GM11168 (cell line): ENCODE data around the gene ACADVL.
"Not testable (repeated sequence)": the region's sequence is repeated elsewhere in the genome, so short reads cannot be mapped to it uniquely, and the experiment has no call there.

ENCODE experiments used
- in situ Hi-C: fragments of 300-500 bp; cut with MboI; formaldehyde crosslinking; loops from one replicate; pipeline ENCODE4 v1.12.0; 2022; ENCODE audit warnings: low sequenced_read_pairs; ENCODE audit not compliant: unreplicated experiment

Gene ACADVL

DNA sequence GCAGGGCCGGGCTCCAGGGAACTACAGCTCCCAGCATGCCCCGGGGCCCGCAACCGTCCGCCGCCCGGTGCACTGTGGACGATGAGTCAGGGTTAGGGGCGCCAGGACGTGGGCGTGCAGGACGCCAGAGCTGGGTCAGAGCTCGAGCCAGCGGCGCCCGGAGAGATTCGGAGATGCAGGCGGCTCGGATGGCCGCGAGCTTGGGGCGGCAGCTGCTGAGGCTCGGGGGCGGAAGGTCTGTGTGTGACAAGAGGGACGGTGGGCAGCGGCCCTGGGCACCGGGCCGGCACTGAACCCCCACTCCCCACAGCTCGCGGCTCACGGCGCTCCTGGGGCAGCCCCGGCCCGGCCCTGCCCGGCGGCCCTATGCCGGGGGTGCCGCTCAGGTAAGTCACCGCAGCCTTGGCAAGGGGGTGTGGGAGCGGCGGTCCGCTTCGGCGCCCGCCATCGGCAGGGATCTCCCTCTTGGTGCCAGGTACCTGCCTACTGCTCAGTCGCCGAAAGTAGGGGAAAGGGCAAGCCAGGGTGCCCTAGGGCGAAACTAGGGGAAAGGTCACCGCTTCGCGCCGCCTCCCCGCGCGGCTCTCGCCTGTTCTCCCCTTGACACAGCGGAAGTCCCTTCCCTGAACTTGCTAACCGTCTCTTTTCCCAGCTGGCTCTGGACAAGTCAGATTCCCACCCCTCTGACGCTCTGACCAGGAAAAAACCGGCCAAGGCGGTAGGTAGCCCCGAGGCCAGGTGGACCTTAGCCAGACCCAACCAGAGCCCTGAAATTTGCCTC is at the start of gene ACADVL, which contains the start of gene DLG4:
Gene ACADVL (plus strand): TSS at position 127 of the 781 bp plus-strand sequence. CDS start 47 bp downstream, at position 174.
Gene DLG4 (minus strand): TSS at position 25 of the 781 bp plus-strand sequence.
- in situ Hi-C loops = no loop called here

DNA sequence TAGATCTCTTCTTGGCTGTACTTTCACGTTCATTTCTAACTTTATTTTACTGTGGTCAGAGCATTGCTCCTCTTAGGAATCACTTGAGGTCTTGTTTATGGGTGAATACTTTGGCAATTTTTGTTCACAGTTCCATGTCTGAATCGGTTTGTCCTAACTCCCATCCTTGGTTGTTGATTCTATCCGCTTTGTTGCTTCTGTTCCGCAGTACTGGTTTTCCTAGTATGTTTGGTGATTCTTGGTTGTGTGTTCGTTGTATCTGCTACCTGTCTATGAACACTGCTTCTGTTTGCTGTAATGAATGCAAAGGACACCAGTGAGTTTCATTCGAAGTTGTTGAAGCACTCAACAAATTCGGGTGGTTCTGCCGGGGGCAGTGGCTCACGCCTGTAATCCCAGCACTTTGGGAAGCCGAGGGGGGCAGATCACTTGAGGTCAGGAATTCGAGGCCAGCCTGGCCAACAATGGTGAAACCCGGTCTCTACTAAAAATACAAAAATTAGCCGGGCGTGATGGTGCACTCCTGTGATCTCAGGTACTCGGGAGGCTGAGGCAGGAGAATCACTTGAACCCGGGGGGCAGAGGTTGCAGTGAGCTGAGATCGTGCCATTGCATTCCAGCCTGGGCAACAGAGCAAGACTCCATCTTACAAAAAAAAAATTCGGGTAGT is 47.1 kb upstream of the ACADVL start:
- in situ Hi-C loops = not testable (repeated sequence)

DNA sequence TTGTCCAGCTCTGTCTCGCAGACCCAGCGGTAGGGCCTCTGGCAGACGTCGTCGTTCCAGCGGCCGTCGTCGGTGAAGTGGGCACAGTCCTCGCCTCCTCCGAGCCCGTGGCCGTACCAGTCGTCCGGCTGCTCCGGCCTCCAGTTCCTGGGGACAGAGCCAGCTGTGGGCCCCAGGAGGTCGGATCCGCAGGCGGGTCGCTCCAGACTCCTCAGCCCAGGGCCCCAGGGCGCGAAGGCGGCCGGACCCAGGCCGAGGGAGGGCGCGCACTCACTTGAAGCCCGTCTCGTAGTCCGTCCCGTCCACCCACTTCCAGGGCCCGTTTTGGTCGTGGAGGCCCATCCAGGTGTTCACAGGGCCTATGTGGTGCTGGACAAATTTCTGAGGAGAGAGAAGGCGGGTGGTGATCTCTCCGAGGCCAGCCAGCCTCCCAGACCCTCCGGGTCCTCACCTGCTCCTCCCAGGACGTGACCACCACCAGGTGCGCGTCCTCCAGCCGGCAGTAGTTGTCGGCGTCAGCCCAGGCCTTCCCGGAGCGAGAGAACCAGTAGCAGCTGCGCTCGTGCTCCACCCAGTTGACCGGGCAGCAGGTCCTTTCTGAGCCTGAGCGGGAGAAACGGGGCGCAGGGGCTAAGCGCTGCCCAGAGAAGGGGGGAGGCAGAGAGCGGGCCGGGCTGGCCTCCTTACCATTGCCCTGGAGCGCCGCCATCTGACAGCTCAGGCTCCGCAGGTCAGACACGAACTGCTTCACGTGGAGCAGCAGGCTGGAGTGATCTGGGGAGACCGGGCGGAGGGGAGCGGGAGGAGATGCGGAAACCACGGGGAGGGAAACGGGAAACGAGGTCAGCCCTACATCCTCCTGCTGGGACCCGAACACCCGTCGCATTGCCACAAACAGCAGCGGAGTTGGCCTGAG is 45.8 kb upstream of the ACADVL start:
- in situ Hi-C loops = no loop called here

DNA sequence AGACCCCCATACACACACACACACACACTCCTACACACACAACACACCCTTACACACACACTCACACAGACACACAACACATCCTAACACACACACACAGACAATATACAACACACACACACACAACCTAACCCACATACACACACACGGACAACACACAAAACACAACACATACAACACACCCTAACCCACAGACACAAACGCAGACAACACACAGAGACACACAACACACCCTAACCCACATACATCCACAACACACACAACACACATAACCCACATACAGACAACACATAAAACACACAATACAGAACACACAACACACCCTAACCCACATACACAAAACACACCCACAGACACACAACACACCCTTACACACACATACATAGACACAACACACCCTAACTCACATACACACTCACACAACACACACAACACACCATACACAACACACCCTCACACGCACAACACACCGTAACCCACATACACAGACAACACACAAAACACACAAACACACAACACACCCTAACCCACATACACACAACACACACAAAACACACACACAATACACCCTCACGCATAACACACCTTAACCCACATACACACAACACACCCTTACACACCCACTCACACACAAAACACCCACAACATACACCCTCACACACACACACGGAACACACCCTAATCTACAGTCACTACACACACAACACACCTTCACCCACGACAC is 45.0 kb upstream of the ACADVL start:
- in situ Hi-C loops = no loop called here

DNA sequence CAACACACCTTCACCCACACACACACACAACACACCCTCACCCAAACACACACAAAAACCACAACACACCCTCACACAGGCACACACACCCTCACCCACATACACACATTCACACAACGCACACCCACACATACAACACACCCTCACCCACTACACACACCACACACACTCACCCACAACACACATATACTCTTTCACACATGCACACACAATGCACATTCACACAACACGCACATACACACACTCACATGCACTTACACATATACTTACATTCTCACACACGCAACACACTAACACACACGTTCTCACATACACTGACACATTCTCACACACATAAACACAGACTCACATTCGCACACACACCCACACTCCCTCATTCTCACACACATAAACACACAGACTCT is 44.4 kb upstream of the ACADVL start:
- in situ Hi-C loops = no loop called here

DNA sequence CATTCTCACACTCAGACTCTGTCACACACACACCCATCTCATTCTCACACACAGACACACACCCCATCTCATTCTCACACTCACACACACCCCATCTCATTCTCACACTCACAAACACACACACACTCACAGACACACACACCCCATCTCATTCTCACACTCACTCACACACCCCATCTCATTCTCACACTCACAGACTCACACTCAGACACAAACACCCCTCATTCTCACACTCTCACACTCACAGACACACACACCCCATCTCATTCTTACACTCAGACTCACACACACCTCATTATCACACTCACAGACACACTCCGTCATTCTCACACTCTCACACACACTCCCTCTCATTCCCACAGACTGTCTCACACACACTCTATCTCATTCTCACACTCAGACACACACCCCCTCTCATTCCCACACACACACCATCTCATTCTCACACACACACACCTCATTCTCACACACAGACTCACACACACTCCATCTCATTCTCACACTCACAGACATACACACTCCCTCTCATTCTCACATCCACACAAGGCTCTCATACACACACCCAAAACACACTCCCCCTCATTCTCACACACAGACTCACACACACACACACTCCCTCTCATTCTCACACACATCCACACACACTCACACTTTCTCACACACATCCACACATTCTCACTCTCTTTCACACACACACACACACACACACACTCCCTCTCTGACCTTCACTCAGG is 43.5 kb upstream of the ACADVL start:
- in situ Hi-C loops = no loop called here

- in situ Hi-C loops = no loop called here
Observed at GRCh38 chr17:7176841-7177190, 42.9 kb upstream of the ACADVL start.

GRCh38 chr17:7177191-7177953 is 42.4 kb upstream of the ACADVL start:
- in situ Hi-C loops = no loop called here

DNA sequence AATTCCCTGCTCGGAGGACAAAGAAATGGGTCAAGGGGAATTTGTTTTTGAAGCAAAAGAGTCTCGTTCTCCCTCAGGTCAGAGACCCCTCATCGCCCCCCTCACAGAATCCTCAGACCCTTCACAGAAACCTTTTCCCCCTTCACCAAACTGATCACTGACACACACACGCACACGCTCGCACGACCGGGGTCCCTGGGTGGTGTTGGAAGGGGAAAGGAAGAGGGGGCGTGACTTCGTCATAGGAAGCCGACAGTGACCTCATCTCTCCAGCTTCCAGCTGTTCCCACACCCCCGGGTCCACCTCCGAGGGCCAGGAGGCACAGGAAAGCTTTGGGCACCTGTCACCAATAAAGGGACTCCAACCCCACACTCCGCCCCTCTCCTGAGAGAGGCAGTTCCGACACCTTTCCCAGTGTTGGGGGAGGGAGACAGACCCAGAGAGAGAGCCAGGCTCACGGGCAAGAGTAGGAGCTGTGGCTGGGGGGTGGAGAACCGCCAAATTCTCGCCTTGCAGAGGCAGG is 41.7 kb upstream of the ACADVL start:
- in situ Hi-C loops = no loop called here

DNA sequence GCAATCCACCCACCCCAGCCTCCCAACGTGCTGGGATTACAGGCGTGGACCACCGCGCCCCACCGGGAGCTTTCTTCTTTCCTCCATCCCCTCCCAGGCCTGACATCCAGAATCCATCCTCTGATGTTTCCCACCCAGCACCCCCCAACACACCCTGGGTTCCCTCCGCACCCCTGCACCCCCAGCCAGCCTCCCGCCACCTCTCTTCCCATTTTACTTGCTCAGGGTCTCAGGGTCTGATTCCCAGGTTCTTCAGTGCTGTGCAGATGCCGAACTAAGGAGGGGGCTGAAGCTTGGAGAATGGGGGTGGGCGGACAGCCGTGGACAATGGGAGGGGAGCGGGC is 40.8 kb upstream of the ACADVL start:
- in situ Hi-C loops = no loop called here

DNA sequence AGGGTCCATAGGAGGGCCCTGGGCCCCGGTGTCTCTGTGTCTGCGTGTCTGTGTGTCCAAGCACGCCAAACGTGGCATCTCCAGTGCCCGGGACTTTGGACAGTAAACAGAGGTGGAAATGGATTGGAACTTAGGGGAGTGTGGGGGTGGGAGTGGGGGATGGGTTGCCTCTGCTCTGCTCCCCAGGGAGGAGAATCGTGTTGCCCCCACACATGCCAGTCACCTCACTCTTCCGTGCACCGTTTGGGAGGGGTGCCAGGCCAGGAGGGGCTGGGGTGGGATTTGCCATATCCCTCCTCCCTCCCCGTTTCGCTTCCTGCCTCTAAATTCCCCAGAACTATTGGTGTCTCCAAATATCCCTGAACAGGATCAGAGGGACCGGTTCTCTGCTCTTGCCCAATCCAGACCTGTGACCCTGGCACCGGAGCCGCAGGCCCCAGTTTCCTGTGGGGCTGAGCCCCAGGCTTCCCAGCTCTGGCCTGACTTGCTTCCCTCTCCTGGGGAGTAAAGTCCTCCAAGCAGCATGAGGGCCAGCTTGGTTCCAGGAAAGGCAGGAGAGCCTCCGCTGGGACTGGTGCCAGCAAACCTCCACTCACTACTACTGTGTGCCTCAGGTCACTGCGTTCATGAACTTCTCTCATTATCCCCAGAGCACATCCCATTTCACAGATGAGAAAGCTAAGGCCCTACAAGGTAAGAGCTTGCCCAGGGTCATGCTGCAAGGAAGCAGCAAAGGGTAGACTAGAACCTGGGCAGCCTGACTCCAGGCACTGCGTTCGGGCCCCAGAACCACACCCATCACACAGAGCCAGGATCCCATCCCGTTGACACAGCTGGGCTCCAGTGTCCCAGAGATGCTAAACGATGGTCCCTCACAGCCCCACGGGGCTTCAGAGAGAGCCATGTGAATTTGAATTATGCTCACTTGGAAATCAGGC is 40.2 kb upstream of the ACADVL start, which contains the start of gene ASGR1:
Gene ASGR1 (minus strand): TSS at position 54 of the 938 bp plus-strand sequence. CDS start 807 bp downstream, outside the sequence.
- in situ Hi-C loops = no loop called here

DNA sequence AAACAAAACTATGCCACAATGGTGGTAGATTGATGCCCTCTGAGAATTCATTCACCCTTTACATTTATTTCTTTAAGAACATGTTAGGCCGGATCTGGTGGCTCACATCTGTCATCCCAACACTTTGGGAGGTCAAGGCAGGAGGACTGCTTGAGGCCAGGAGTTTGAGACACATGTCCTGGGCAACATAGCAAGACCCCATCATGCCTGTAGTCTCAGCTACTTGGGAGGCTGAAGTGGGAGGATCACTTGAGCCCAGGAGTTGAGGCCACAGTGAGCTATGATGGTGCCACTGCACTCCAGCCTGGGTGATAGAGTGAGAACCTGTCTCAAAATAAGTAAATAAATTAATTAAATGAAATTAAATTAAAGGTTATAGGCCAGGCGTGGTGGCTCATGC is 37.6 kb upstream of the ACADVL start:
- in situ Hi-C loops = not testable (repeated sequence)

DNA sequence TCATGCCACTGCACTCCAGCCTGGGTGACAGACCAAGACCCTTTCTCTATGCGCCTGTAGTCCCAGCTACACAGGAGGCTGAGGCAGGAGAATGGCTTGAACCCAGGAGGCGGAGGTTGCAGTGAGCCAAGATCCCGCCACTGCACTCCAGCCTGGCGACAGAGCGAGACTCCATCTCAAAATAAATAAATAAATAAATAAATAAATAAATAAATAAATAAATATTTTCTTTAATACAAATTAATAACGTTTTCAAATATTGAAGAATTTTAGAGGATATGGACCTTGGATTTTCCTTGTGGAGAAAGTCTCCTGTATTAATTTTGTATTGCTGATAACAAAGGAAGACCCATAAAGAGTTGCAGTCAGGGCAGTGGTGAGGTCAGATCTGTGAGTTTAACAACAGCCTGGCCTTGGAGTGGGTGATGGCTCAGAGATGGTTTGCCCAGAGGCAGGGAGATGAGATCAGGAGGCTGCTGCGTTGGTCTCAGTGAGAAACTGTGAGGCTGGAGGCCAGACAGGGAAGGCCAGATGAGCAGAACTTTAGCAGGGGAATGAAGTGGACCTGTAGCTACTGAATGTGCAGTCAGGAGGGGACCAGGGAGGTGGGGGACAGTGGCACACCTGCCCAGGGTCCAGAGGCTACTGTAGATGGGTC is 36.2 kb upstream of the ACADVL start:
- in situ Hi-C loops = no loop called here

- in situ Hi-C loops = no loop called here
Observed at GRCh38 chr17:7184091-7184488, 35.6 kb upstream of the ACADVL start.

GRCh38 chr17:7184647-7185046 is 35.1 kb upstream of the ACADVL start:
- in situ Hi-C loops = no loop called here

DNA sequence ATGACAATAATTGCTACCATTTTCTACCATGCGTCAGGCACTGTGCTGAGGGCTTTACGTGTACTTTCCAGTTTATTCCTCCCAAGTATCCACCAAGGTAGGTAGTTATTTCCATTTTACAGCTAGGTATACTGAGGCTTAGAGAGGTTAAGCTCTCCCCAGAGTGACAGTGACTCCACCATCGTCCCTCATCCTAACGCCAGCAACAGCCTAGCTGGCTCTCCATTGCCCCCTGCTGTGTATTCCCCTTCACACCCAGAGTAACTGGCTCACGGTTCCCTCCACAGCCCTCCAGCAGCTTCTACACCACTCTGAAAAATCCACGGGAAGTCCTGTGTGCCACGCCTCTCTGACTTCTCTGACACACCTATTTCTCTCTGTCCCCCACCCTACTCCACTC is 33.5 kb upstream of the ACADVL start:
- in situ Hi-C loops = no loop called here
